Testis (tissue), 3 donors: ENCODE results near the gene GPER1. TPM values are rescaled to one million over a fixed set of nuclear protein-coding genes. Genes with fewer than 3 reads are reported as not detected.

Experiments used
- DNase-seq: peaks from one replicate; pipeline ENCODE4 v3.0.0-alpha.2; 2019
- H3K27ac ChIP-seq, 2 donors: fragments of 200-600 bp; sonication (generic); one replicate each; pipeline ENCODE4 v1.5.1; 2019
- H3K27me3 ChIP-seq: fragments of 200-600 bp; sonication (generic); one replicate; pipeline ENCODE4 v1.5.1; 2019
- H3K36me3 ChIP-seq: fragments of 200-600 bp; sonication (generic); one replicate; pipeline ENCODE4 v1.5.1; 2017; ENCODE audit warnings: low read depth; ENCODE audit errors: missing control alignments
- H3K4me1 ChIP-seq: fragments of 200-600 bp; sonication (generic); one replicate; pipeline ENCODE4 v1.5.1; 2019
- H3K4me3 ChIP-seq, 2 donors: fragments of 200-600 bp; sonication (generic); one replicate each; pipeline ENCODE4 v1.5.1; 2017 to 2019
- H3K9me3 ChIP-seq: fragments of 200-600 bp; sonication (generic); one replicate; pipeline ENCODE4 v1.5.1; 2017
- CTCF ChIP-seq, 3 experiments: fragments of 450-650 bp in 2 of 3; fragments of 200-600 bp in 1 of 3; sonication (generic) in 1 of 3; IDR thresholded peaks; one replicate each; pipeline ENCODE4 v1.5.1; 2016 to 2019; ENCODE audit warnings: antibody characterized with exemption in 3 of 3, mild to moderate bottlenecking in 2 of 3, moderate library complexity in 1 of 3
- POLR2A ChIP-seq: fragments of 450-650 bp; IDR thresholded peaks from one replicate; pipeline ENCODE4 v1.6.1; 2017; ENCODE audit warnings: antibody characterized with exemption, mild to moderate bottlenecking, moderate library complexity
- WGBS, 2 donors: methylation state at CpG; one replicate each; pipeline ENCODE4 v1.1.5; 2018; 5-methylcytosine and 5-hydroxymethylcytosine counted together
- intact Hi-C: fragments of 100-400 bp; cut with DNase I; formaldehyde crosslinking; loops from one replicate; pipeline ENCODE4 v1.15.1; 2023; ENCODE audit warnings: low total_unique reads
- polyA plus RNA-seq: library from polyadenylated mRNA; stranded (reverse); fragments of 350-450 nt; fragmentation: Illumina TruSeq; extraction: RNeasy Lipid Tissue Mini Kit (QIAGEN cat#74804); gene quantifications from one replicate; pipeline ENCODE4 v1.2.3, GENCODE V29; 2014; ENCODE audit warnings: low read depth, low replicate concordance; ENCODE audit not compliant: insufficient read depth
- total RNA-seq, 2 donors: library from RNA; depleted of rRNA; stranded (reverse); fragments of >200 nt; gene quantifications; one replicate each; pipeline ENCODE4 v1.2.3, GENCODE V29; 2016

The GPER1 gene
- total and polyA plus RNA-seq, 3 donors from 2014 or later = 3.2 to 3.5 (median 3.4) TPM

GRCh38 chr7:1057416-1058291 lies 30.3 kb upstream of the GPER1 start:
- intact Hi-C loops = no loop called here
- Histone ChIP-seq H3K4me1 (peaks cover 19% of the 10 kb centered on the region), H3K27me3 (no peaks in the 10 kb centered on the region), H3K4me3 (no peak overlapping the region), H3K27ac (no peak overlapping the region), H3K36me3 (no peaks in the 10 kb centered on the region), H3K9me3 (no peaks in the 10 kb centered on the region)
- WGBS, 2 donors = 96 to 98% methylated on average over 37 to 62 of the region's 62 CpGs
- no peak for DNase-seq
- no peak for TF ChIP-seq CTCF (IDR thresholded peaks at IDR 0.05)
- TF ChIP-seq POLR2A = no peak

- no peaks in the 10 kb centered on the region for H3K36me3 ChIP-seq
- no peak for TF ChIP-seq CTCF (IDR thresholded peaks at IDR 0.05)
- no peak for TF ChIP-seq POLR2A
- 91 to 94% methylated on average over 3 to 13 of the region's 13 CpGs for WGBS, 2 donors
- peaks cover 15% of the 10 kb centered on the region for H3K4me1 ChIP-seq
- H3K4me3 ChIP-seq = no peak overlapping the region
- H3K27me3 ChIP-seq = no peaks in the 10 kb centered on the region
- no peaks in the 10 kb centered on the region for H3K9me3 ChIP-seq
- no peak for DNase-seq
- intact Hi-C loops = no loop called here
- no peak overlapping the region for H3K27ac ChIP-seq
Measured at GRCh38 chr7:1058311-1058710, 29.6 kb upstream of the GPER1 start.

GRCh38 chr7:1058821-1059199 lies 29.1 kb upstream of the GPER1 start:
- Histone ChIP-seq H3K36me3 (no peaks in the 10 kb centered on the region), H3K9me3 (no peaks in the 10 kb centered on the region), H3K27me3 (no peaks in the 10 kb centered on the region), H3K4me1 (peaks cover 14% of the 10 kb centered on the region), H3K4me3 (no peak overlapping the region), H3K27ac (no peak overlapping the region)
- no peak for TF ChIP-seq POLR2A
- no peak for TF ChIP-seq CTCF (IDR thresholded peaks at IDR 0.05)
- DNase-seq = no peak
- WGBS, 2 donors = 78 to 85% methylated on average over 10 of the region's 10 CpGs
- intact Hi-C loops = no loop called here

GRCh38 chr7:1059200-1060091 lies 28.5 kb upstream of the GPER1 start:
- H3K27ac ChIP-seq = no peak overlapping the region
- H3K36me3 ChIP-seq = no peaks in the 10 kb centered on the region
- TF ChIP-seq CTCF (IDR thresholded peaks at IDR 0.05) (no peak), POLR2A (no peak)
- H3K4me1 ChIP-seq = peaks cover 12% of the 10 kb centered on the region
- intact Hi-C loops = no loop called here
- DNase-seq = peak; percentile 73
- 54 to 57% methylated on average over 36 to 55 of the region's 55 CpGs for WGBS, 2 donors
- no peaks in the 10 kb centered on the region for H3K27me3 ChIP-seq
- H3K9me3 ChIP-seq = no peaks in the 10 kb centered on the region
- H3K4me3 ChIP-seq = no peak overlapping the region
